IPS-20b (cell line): Measurements from ENCODE around the gene SYNPO.

Source experiments
- H3K27ac ChIP-seq: one replicate; pipeline ENCODE4 v1.5.1; 2013; ENCODE audit warnings: low read length
- H3K27me3 ChIP-seq: 2 replicates; pipeline ENCODE4 v1.6.1; 2013; ENCODE audit warnings: mild to moderate bottlenecking, low read length, inconsistent platforms; ENCODE audit not compliant: insufficient read depth
- H3K36me3 ChIP-seq: 2 replicates; pipeline ENCODE4 v1.6.1; 2013; ENCODE audit warnings: low read depth, mild to moderate bottlenecking, inconsistent platforms, low read length, moderate library complexity; ENCODE audit not compliant: insufficient read depth
- H3K4me1 ChIP-seq: 2 replicates; pipeline ENCODE4 v1.6.1; 2013; ENCODE audit warnings: mild to moderate bottlenecking, control low read depth, inconsistent platforms, low read length, moderate library complexity; ENCODE audit not compliant: insufficient read depth
- H3K4me3 ChIP-seq: 2 replicates; pipeline ENCODE4 v1.5.1; 2013; ENCODE audit warnings: mild to moderate bottlenecking, low read length, inconsistent platforms
- H3K9ac ChIP-seq: 2 replicates; pipeline ENCODE4 v1.6.1; 2013; ENCODE audit warnings: low read depth, mild to moderate bottlenecking, inconsistent platforms, low read length, moderate library complexity
- H3K9me3 ChIP-seq: 2 replicates; pipeline ENCODE4 v1.6.1; 2013; ENCODE audit warnings: mild to moderate bottlenecking, low read depth, low read length, inconsistent platforms; ENCODE audit not compliant: insufficient read depth

Gene SYNPO

DNA sequence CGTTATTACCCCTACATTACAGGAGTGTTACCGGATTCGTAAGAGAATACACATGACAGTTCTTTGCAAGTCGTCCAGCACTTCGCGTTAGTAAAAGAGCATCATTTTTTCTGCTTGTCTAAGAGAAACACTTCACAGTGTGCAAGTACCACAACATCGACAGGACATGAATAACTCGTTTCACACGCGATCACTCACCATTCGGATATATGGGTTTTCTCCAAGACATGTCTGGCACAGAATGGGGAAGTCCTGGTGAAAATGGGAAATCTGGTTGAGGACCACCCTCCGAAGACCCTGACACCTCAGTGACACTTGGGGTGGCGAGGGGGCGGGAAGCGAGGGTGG, 59.8 kb downstream of the SYNPO start:
- Histone ChIP-seq H3K4me3 (peak overlapping the region; percentile 99), H3K27me3 (peaks cover 9% of the 10 kb centered on the region), H3K4me1 (peaks cover 9% of the 10 kb centered on the region), H3K9ac (peak overlapping the region; percentile 98; the same call in 1 of the 2 replicates), H3K9me3 (no peaks in the 10 kb centered on the region), H3K36me3 (peaks cover 45% of the 10 kb centered on the region), H3K27ac (no peak overlapping the region)

DNA sequence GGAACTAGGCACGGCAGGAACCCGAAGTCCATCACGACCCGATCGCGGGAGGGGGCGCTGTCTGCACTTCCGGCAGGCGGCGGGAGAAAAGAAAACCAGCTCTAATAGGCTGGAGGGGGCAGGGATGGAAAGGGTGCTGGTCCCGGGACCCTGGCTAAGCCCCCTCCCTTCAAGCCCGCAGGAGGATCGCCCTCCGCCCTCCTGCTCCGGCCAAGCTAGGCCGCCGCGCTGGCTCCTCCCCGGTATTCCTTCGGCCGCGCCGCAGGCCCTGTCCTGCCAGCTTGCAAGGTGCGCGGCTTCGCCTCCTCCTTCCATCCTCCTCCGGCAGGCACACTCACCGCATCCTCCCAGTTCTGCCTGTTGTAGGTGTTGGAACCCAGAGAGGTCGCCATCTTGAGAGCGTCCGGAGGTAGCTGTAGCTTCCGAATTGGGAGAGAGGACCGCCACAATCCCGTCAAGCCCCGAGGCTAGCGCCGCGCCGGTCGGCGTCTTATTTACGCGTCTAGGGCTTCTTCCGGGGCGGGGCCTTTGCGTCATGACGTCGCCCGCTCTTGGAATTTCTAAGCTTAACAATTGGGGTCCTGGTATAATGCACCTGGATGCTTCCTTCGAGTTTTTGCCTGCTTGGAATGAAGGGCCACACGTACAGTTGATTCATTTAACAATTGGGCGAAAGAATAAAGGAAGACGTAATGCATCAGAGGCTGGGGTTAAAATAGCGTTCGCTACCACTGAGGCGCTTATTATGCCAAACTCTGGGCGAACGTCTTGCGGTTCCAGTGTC, 60.3 kb downstream of the SYNPO start, which contains the start of gene RBM22:
TSS of gene RBM22 (minus strand) at position 469 of the 784 bp plus-strand sequence. CDS start at position 392, 77 bp downstream.
- Histone ChIP-seq H3K27ac (peak within 1 kb of the TSS; percentile 82), H3K36me3 (peaks cover 39% of the 10 kb centered on the region), H3K4me1 (peaks cover 9% of the 10 kb centered on the region), H3K9ac (peak within 1 kb of the TSS; percentile 98), H3K9me3 (no peaks in the 10 kb centered on the region), H3K4me3 (peak within 1 kb of the TSS; percentile 99), H3K27me3 (peaks cover 9% of the 10 kb centered on the region)

DNA sequence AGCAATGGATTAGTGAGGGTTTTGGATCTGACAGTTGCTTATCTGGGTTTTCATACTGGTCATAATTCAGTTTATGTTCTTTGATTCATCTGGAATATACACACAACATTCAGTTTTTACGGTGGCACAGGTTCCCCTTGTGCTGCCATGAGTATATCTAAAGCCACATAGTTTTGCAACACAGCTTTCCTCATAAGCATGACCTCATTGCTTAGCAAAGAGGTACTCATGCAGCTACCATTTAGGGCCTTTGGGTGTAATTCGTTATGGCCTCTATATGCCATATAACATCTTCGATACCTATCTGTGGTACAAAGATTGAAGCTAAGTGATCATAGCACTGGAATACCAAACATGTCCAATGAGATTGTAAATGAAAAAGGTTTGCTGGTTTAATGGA, 63.3 kb downstream of the SYNPO start:
- Histone ChIP-seq H3K27ac (no peak overlapping the region), H3K36me3 (peaks cover 9% of the 10 kb centered on the region), H3K27me3 (peaks cover 9% of the 10 kb centered on the region), H3K9me3 (no peaks in the 10 kb centered on the region), H3K4me3 (no peak overlapping the region), H3K4me1 (peaks cover 9% of the 10 kb centered on the region), H3K9ac (no peak overlapping the region)

DNA sequence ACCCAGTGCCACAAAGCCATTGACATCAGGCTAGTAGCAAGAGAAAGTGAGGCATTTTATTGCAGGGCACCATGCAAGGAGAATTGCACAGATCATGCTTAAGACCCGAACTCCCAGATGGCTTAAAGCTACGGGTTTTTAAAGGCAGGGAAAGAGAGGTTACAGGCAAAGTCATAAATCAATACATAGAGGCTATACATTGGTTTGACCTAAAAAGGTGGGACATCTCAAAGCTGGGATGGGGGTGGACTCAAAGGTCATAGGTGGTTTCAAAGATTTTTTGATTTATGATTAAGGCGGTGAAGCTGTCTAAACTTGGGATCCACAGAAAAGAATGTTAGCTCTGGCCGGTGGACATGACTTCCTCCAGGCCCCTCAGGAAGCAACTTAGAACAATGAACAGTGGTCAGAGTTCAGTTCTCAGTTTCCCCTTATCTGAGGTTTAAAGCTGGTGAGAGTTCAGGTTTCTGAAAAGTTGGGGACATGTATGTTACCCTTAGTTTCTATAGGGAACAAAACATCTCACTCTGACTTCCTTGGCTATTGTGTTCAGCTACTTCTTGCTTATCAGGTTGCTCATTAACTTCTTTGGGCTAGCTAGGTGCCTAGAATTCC, 66.4 kb downstream of the SYNPO start:
- Histone ChIP-seq H3K4me1 (no peaks in the 10 kb centered on the region), H3K9me3 (no peaks in the 10 kb centered on the region), H3K27ac (no peak overlapping the region), H3K27me3 (peaks cover 9% of the 10 kb centered on the region), H3K4me3 (no peak overlapping the region), H3K9ac (no peak overlapping the region), H3K36me3 (peaks cover 30% of the 10 kb centered on the region)
